ENCODE data around the gene BEST2.

The BEST2 gene

GRCh38 chr19:12772323-12772722 is 20.7 kb downstream of the BEST2 start:
- DNase-seq: no peak

DNA sequence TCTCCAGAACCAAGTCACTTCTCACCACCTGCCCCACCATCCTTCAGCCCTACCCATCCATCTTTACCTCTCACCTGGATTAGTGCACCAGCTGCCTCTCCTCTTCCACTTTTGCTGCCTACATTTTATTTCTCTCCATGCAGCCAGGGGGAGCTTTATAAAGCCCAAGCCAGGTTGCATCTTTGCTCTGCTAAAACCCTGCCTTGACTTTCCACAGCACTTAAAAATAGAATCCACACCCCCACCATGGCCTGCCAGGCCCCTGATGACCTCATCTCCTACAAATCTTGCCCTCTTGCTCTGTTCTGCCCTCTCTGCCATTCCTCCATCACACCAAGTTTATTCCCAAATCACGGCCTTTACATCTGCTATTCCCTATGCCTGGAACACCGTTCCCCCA is 22.0 kb downstream of the BEST2 start:
- peak; percentile 38 for DNase-seq

DNA sequence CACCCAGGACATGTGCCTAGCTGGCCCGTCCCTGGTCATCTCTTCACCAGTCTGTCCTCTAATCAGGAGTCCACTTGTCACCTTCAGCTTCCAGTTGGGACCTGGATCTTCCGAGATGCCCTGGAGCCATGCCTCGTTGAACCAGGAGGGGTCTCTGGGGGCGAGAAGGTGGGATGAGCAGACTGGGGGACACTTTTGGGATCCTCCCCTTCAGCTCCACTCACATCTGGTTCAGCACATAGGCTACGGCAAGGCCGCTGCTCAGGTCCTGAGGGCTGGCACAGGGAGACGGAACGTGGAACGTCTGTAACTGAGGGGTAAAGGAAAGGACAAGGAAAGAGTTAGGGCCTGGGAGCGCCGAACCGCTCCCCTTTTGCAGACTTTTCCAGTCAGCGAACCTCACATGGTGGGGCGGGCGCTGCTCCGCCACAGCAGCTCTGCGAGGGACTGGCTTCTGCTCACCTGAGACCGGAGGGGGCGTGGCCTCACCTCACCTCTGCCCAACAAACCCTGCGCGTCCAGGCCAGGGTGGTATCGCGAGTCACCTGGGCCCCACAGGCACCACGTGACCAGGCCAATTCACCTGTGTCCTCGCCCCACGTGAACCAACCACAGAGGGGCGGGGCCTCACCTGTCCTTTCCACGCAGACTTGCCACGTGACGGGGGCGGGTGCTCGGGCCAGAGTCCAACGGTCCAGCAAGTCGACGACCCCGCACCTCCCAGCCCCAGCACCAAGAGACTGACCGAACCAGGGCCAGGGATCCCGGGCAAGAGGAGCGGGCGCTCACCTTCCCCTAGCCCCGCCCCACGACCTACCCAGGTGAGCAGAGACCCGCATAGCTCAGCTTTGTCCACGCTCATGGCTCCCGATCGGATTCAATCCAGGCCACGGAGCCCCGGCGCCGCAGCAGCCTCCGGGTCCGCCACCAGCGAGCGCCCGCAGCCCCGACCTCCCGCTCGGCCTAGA is 23.3 kb downstream of the BEST2 start, which contains the start of gene HOOK2:
HOOK2 (minus strand) TSS at position 965 of the 968 bp plus-strand sequence; CDS start at position 862, 103 bp downstream.
- DNase-seq: no peak

DNA sequence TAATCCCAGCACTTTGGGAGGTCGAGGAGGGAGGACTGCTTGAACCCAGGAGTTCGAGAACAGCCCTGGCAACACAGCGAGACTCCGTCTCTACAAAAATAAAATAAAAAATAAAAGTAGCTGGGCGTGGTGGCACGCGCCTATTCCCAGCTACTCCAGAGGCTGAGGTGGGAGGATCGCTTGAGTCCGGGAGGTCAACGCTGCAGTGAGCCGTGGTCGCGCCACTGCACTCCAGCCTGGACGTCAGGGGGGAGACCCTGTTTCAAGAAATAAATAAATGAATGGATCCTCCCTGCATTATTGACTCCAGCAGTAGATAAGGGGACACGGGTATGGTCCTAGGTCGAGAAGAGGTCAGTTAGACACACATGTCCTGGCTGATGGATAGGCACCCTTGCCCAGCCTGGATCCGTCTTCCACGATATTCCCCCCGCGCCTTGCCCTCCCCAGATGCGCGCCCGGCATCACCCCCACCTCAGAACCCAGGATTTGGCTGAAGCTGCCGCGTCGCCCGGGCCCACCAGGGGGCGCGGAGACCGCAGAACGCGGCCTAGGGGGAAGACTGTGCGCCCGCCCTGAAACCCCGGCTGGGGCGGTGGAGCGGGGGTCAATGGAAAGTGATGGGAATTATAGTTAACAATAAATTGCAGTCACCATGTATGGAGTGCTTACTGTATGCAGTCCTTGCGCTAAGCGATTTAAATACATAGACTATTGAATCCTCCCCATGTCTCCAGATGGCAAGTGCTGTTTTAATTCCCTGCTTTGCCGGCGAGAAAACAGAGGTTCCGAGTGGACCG is 25.8 kb downstream of the BEST2 start:
- peak; percentile 79 for DNase-seq

GRCh38 chr19:12778017-12778904 is 26.7 kb downstream of the BEST2 start:
- DNase-seq: peak; percentile 75

- DNase-seq: no peak
Observed at GRCh38 chr19:12778905-12779161, 27.2 kb downstream of the BEST2 start.

- peak; percentile 86 for DNase-seq
Observed at GRCh38 chr19:12779162-12779993, 27.8 kb downstream of the BEST2 start.

DNA sequence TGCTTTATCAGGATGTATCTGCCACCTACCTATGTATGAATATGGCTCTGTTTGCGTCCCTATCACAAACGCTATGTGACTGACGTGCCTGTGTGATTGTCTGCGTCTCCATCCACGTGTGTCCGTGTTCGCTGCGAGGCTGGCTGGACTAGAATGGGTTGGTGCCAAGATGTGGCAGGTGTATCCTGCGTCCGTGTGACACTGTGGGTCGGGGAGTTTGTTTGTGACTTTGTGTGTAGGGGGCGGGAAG is 30.5 kb downstream of the BEST2 start:
- no peak for DNase-seq

- peak; percentile 89 for DNase-seq
Observed at GRCh38 chr19:12782424-12783290, 31.1 kb downstream of the BEST2 start.

- peak; percentile 69 for DNase-seq
Observed at GRCh38 chr19:12783291-12783848, 31.8 kb downstream of the BEST2 start.

- no peak for DNase-seq
Observed at GRCh38 chr19:12783849-12784393, 32.3 kb downstream of the BEST2 start.

- DNase-seq: no peak
Observed at GRCh38 chr19:12784394-12784870, 32.8 kb downstream of the BEST2 start.

GRCh38 chr19:12784871-12785430 is 33.4 kb downstream of the BEST2 start:
- no peak for DNase-seq

DNA sequence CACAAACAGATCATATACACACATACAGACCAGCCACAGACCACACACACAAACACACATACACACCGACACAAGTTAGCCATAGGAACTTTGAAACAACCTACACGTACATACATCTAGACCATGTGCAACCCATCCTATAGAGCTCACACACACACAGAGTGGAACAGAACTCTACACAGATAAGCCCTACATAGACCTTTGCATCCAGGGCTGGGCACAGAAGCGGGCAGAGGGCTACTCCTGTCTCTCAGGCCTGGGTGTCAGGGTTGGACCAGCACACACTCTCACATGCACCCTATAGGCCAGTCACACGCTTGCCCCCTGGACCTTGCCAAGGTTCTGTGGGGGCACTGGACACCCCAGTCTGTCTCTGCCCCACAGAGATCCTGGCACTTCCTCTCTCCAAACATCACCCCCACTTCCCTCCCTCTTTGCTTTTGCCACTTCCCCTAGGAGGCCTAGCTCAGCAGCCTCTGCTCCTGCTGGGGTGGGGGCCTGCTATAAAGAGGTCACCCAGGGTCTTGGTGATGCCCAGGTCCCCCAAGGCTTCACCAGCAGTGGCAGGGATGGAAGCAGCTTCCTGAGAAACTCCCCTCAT is 33.9 kb downstream of the BEST2 start:
- DNase-seq: no peak

GRCh38 chr19:12786141-12786870 is 34.7 kb downstream of the BEST2 start:
- no peak for DNase-seq

DNA sequence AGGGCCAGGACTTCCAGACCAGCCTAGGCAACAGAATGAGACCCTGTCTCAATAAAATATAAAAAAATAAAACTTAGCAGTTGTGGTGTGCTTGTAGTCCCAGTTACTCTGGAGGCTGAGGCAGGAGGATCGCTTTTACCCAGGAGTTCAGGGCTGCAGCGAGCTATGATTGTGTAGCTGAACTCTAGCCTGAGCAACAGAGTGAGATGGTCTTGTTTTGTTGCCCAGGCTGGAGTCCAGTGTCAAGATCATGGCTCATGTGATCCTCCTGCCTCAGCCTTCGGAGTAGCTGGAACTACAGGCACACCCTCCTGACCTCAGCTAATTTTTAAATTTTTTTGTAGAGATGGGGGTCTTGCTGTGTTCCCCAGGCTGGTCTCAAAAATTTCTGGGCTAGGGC is 35.4 kb downstream of the BEST2 start:
- DNase-seq: no peak

DNA sequence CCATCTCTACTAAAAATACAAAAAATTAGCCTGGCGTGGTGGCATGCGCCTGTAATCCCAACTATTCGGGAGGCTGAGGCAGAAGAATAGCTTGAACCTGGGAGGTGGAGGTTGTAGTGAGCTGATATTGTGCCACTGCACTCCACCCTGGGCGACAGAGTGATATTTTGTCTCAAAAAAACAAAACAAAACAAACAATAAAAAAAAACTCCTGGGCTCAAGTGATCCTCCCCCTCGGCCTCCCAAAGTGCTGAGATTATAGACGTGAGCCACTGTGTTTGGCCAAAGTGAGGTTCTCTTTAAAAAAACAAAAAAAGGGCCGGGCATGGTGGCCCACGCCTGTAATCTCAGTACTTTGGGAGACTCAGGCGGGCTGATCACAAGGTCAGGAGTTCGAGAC is 35.9 kb downstream of the BEST2 start:
- no peak for DNase-seq

GRCh38 chr19:12788042-12788681 is 36.6 kb downstream of the BEST2 start:
- DNase-seq: no peak
